Measurements from ENCODE around the gene XIRP1. TPM values are rescaled to one million over a fixed set of nuclear protein-coding genes. Genes with fewer than 3 reads are reported as not detected.

Gene XIRP1
- total and polyA plus RNA-seq, 2 donors (not counting 1 experiment from before 2014, with no cell fraction given): not detected

DNA sequence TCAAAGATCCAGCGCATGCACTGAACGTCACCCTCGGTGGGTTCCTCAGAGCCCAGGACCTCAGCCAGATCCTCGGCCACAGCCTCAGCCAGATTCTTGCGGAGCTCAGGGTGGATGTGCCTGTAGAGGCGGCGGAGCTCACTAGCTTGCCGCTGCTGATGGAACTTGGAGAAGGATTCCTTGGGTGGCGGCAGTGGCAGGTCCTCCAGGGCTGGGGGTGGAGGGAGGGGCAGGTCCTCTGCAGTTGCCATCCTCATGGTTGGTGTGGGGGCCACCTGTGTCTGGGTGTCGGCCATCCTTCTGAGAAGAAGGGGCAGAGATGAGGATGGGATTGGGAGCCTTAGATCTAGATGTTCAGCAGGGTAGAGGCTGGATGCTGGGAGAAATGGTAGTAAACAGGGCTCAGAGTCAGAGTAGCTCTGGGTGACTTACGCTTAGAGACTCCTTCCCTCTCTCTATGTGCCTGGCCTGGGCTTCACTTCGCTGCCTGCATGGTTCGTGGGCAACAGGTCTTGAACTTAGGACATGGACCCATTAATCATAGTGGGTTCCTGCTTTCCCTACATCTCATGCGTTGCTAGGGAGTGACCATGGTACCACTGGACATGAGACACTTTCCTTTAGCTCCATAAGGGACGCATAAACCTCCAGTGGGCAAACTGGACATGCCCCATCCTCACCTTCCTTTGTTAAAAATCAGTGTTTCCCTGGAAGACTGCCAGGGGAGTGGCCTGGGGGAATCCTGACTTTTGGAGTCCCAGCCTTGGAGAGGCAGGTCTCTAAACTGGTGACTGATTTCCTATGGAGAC, 3.0 kb downstream of the XIRP1 start:
- Histone ChIP-seq H3K9me3 (ENCODE audit: control extremely low read depth in 1 of 3, control insufficient read depth in 2 of 3, insufficient read depth in 1 of 3, low read length in 2 of 3) (no peaks in the 10 kb centered on the region), H3K4me2 (replicated peaks; ENCODE audit: low read depth, low read length, poor library complexity, severe bottlenecking) (peak overlapping the region; percentile 16), H3K79me2 (ENCODE audit: control insufficient read depth, insufficient read depth, low read length) (no peaks in the 10 kb centered on the region), H4K20me1 (ENCODE audit: control insufficient read depth, insufficient read depth, low read length, poor library complexity, severe bottlenecking) (no peaks in the 10 kb centered on the region), H3K27ac (ENCODE audit: low read length in 2 of 2) (no peak overlapping the region), H3K36me3 (replicated peaks in 1 of 2; ENCODE audit: control extremely low read depth in 1 of 2, control insufficient read depth in 1 of 2, extremely low read depth in 1 of 2, insufficient read depth in 2 of 2, low read length in 1 of 2) (no peaks in the 10 kb centered on the region), H3K27me3 (replicated peaks in 1 of 4; ENCODE audit: control extremely low read depth in 1 of 4, control insufficient read depth in 3 of 4, insufficient read depth in 4 of 4, low read length in 3 of 4) (peaks cover 0 to 10% (median 0%) of the 10 kb centered on the region in 4 experiments), H3K4me3 (ENCODE audit: control extremely low read depth in 1 of 5, extremely low read depth in 1 of 5, insufficient read depth in 1 of 5, low read depth in 2 of 5, low read length in 4 of 5) (no peak overlapping the region), H3K4me1 (ENCODE audit: control insufficient read depth in 2 of 2, insufficient read depth in 2 of 2, low read length in 2 of 2) (peaks cover 8% of the 10 kb centered on the region in 2 donors), H2AFZ (ENCODE audit: insufficient read depth, low read depth, low read length, poor library complexity, severe bottlenecking) (peak overlapping the region; percentile 33), H3K9ac (ENCODE audit: low read length) (no peak overlapping the region)
- Mint-ChIP-seq H3K4me3 (no peak overlapping the region), H3K4me1 (peaks cover 10% of the 10 kb centered on the region), H3K27me3 (peaks cover 3% of the 10 kb centered on the region), H3K9me3 (ENCODE audit: insufficient read depth) (no peaks in the 10 kb centered on the region), H3K27ac (peak overlapping the region; percentile 50)
- DNase-seq (no peak), ATAC-seq (ENCODE audit: low read depth) (no peak)
- 88% methylated on average over 13 of the region's 15 CpGs for WGBS (ENCODE audit: insufficient coverage)
- TF ChIP-seq, protein P1, sequence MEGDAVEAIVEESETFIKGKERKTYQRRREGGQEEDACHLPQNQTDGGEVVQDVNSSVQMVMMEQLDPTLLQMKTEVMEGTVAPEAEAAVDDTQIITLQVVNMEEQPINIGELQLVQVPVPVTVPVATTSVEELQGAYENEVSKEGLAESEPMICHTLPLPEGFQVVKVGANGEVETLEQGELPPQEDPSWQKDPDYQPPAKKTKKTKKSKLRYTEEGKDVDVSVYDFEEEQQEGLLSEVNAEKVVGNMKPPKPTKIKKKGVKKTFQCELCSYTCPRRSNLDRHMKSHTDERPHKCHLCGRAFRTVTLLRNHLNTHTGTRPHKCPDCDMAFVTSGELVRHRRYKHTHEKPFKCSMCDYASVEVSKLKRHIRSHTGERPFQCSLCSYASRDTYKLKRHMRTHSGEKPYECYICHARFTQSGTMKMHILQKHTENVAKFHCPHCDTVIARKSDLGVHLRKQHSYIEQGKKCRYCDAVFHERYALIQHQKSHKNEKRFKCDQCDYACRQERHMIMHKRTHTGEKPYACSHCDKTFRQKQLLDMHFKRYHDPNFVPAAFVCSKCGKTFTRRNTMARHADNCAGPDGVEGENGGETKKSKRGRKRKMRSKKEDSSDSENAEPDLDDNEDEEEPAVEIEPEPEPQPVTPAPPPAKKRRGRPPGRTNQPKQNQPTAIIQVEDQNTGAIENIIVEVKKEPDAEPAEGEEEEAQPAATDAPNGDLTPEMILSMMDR (IDR thresholded peaks at IDR 0.05): no peak
- no peak for TF ChIP-seq EZH2 (IDR thresholded peaks at IDR 0.05; ENCODE audit: borderline replicate concordance, insufficient read depth, low read depth, low read length, poor library complexity, severe bottlenecking)
- intact Hi-C loops (cut with micrococcal nuclease): loop anchor here (1.0 to 2.0 kb wide), 3 partner anchors 19 to 189 kb away; no protein-coding TSS in a partner anchor
- POLR2A ChIA-PET: interaction anchor here (0.8 to 2.3 kb wide), 3 partner anchors 12 to 99 kb away, joined by 3 to 23 read pairs (median 3); no protein-coding TSS in a partner anchor
- CTCF ChIA-PET: interaction anchor here (0.8 to 41.2 kb wide), 33 partner anchors 9 to 668 kb away, joined by 3 to 1573 read pairs (median 7); partner anchors contain the start of genes CX3CR1, GORASP1 and TTC21A
